GM13977 (cell line): ENCODE data around the gene ULK2.

ENCODE experiments used
- DNase-seq: peaks from one replicate; pipeline ENCODE4 v3.0.0; 2012; ENCODE audit warnings: low spot score
- in situ Hi-C: fragments of 300-500 bp; cut with MboI; formaldehyde crosslinking; loops from one replicate; pipeline ENCODE4 v1.12.0; 2022; ENCODE audit warnings: low sequenced_read_pairs, low pct_unique_long_range_greater_than_20kb, mixed read lengths, inconsistent platforms; ENCODE audit not compliant: unreplicated experiment
- TF ChIP-seq, protein P1 (sequence below): IDR thresholded peaks from 2 replicates; pipeline ENCODE4 v1.5.1; 2012; ENCODE audit warnings: mild to moderate bottlenecking, control low read depth; ENCODE audit not compliant: insufficient read depth; ENCODE audit errors: extremely low read depth, missing control alignments

ULK2 gene

DNA sequence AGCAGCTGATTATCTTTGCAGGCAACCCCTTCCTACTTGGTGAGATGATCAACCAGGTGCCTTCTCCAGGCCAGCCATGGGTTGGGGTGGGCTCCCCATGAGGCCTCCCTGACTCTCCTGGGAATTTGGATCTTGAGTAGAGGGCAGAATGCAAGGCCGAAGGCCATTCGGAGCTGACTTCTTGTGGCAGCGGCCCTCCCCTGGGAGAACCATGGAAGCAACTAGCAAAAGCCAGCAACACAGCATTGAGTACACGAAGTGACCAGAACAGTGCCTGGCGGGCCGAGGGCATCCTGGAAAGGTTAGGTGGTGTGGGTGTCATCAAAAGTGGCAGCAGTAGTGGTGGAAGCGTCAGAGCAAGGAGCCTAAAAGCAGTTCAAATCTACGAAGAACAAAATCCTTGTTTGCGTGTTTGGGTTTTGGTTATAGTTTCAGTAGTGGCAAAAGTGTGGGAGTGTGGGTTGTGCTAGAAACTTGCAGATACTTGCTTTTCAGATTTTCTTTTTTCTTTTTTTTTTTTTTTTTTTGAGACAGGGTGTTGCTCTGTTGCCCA lies 117.6 kb downstream of the ULK2 start:
- TF ChIP-seq, protein P1, sequence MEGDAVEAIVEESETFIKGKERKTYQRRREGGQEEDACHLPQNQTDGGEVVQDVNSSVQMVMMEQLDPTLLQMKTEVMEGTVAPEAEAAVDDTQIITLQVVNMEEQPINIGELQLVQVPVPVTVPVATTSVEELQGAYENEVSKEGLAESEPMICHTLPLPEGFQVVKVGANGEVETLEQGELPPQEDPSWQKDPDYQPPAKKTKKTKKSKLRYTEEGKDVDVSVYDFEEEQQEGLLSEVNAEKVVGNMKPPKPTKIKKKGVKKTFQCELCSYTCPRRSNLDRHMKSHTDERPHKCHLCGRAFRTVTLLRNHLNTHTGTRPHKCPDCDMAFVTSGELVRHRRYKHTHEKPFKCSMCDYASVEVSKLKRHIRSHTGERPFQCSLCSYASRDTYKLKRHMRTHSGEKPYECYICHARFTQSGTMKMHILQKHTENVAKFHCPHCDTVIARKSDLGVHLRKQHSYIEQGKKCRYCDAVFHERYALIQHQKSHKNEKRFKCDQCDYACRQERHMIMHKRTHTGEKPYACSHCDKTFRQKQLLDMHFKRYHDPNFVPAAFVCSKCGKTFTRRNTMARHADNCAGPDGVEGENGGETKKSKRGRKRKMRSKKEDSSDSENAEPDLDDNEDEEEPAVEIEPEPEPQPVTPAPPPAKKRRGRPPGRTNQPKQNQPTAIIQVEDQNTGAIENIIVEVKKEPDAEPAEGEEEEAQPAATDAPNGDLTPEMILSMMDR = no peak
- in situ Hi-C loops = loop anchor here (25.0 kb wide), 1 partner anchor 388 kb away; the partner anchor contains the start of gene B9D1
- DNase-seq = no peak

DNA sequence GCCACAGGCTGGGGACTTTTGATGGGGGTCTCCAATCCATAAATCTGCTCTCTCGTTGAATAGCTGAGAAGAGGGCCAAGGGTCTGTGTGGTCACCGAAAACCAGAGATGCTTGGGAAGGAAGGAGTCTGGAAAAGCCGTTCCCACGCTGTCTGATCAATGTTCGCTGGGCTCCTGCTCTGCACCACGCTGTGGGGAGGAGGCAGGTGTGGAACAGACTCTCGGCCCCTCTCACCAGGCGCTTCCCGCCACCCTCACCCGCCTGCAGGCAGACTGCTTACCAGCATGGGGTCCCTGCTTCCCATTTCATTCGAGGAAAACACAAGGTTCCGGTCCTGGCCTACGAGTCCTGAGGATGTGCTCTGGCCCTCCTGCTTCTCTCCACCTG lies 118.9 kb downstream of the ULK2 start:
- TF ChIP-seq, protein P1 = no peak
- in situ Hi-C loops = no loop called here
- no peak for DNase-seq

DNA sequence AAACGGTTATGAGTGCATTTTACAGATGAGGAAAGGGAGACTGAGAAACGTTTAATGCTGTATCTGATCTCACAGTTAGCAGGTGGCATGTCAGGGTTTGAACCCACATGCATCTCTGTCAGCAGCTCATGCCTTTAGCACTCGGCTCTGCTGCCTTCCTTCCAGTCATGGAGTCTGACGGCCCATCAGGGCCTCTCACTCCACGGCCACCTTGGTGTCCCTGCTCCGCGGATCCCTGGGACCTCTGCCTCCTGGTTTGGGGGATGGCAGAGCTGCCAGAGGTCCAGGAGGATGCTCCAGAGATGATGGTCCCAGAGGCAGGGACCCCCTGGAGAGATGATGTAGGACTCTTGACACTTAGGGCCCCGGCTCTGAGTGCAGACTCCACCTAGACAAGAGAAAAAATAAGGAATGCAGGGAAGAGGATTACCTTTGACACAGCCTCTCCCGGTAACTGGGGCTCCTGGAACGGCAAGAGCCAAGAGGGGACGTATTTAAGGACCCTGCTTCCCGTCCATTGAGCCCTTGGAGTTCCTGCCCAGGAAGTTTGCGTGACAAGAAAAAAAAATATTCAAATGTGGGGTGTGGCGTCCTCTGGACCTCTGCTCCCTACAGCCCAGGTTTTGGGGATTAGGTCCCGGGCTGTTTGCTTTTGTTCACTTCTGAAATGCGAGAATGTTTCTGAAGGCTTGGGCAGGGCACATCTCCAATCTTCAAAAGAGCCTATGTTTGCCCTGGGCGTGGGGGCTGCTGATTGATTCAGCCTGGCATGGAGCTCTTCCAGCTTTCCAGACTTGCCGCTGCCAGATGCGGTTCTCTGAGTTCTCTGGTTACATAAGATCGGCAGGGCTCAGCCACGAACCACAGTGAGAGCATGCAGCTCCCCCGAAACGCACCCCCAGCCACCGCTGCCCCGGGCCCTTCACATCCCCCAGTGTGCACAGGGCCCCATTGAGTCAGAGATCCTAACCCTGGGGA lies 119.6 kb downstream of the ULK2 start, which contains the start of gene ALDH3A1:
Gene ALDH3A1 (minus strand): TSS at position 470 of the 978 bp plus-strand sequence. CDS start 3,169 bp downstream, outside the sequence.
- no peak for DNase-seq
- TF ChIP-seq, protein P1 = no peak
- in situ Hi-C loops = no loop called here

DNA sequence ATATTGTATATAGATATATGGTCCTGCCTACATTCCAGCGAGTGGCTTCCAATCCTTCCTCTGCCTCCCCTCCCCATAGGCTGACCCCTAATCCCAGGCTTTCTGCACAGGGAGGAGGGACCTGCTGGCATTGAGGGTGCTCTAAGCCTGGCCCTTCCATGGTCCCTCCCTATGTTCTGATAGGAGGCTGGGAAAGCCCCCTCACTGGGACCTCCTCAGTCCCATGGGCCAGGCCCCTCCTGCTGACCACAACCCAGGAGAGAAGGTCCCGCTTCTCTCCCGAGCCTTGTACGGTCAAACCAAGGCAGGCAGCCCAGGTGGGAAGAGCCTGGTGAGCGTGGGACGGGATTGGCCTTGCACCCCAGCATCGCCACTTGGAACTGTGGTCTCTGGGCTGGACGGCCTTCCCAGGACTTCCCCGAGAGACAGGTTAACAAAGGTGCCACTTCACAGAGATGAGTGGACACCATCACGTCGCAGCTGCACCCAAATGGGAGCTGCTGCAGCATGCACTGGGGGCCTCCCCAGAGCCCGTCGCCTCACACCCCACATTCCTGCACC lies 120.5 kb downstream of the ULK2 start:
- DNase-seq = no peak

DNA sequence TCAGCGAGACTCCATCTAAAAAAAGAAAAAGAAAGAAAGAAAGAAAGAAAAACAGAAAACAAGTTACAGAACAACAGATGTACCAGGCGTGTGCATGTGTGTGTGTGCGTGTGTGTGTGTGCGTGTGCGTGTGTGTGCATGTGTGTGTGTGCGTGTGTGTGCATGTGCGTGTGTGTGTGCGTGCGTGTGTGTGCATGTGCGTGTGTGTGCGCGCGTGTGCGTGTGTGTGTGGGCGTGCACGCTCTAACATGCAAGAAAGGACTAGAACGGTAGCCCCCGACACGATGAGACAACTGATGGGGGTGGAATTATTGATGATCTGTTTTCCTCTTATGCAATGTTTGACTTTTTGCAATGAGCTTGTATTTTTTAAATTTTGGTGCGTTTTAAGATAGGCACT lies 121.2 kb downstream of the ULK2 start:
- TF ChIP-seq, protein P1 = no peak
- in situ Hi-C loops = no loop called here
- no peak for DNase-seq

More for the DNA sequence above, 120.5 kb downstream of the ULK2 start:
- in situ Hi-C loops = no loop called here
- TF ChIP-seq, protein P1 = no peak

DNA sequence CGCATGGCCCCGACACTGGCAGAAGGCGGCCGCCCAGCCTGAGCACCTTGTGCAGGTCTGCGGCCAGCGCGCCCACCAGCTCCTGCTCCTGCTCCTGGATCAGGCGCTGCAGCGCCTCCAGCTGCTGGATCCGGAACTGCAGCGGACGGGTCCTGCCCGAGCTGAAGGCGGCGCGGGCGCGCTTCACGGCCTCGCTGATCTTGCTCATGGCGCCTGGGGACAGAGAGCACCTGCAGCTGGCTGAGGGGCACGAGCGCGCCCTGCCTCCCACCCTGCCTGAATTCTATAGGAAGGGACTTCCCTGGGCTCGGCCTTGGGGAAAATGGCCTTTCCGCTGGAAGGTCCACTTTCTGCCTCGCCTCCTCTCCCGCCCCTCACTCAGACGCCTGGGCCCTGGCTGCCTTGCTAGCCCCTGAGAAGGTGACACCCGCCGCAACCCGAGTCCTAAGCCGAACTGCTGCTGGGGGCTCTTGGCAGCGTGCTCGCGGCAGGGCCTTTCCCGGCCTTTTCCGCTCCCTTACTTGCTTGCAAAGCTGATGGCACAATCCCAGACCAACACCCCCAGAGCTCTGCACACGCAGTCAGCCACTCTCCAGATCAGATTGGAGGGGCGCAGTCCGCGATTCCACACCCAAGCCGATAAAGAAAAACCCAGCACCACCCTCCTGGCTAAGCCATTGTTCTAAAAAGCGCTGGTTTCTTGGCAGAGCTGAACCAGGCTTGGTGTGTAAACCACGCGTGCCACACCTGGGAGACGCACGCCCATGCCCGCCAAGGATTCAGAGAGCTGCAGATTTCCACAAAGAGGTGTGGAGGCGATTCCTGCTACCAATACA lies 122.6 kb downstream of the ULK2 start:
- in situ Hi-C loops = no loop called here
- peak; percentile 92 for DNase-seq
- TF ChIP-seq, protein P1 = peak; percentile 98
